HTERT RPE-1 (cell line): Measurements from ENCODE around the gene EFEMP1.

Experiments used
- in situ Hi-C: fragments of 300-500 bp; cut with MboI; formaldehyde crosslinking; loops from 4 replicates; pipeline ENCODE4 v1.14.3; 2020; ENCODE audit warnings: low sequenced_read_pairs

Gene EFEMP1

GRCh38 chr2:55871637-55872036 is 51.9 kb downstream of the EFEMP1 start:
- in situ Hi-C loops, result no loop called here

- in situ Hi-C loops, result no loop called here
Observed at GRCh38 chr2:55869637-55870325, 53.8 kb downstream of the EFEMP1 start.

- in situ Hi-C loops, result no loop called here
Observed at GRCh38 chr2:55865096-55865835, 58.3 kb downstream of the EFEMP1 start.

- in situ Hi-C loops, result no loop called here
Observed at GRCh38 chr2:55864351-55865084, 59.1 kb downstream of the EFEMP1 start.

GRCh38 chr2:55862673-55863390 is 60.8 kb downstream of the EFEMP1 start:
- in situ Hi-C loops, result no loop called here

DNA sequence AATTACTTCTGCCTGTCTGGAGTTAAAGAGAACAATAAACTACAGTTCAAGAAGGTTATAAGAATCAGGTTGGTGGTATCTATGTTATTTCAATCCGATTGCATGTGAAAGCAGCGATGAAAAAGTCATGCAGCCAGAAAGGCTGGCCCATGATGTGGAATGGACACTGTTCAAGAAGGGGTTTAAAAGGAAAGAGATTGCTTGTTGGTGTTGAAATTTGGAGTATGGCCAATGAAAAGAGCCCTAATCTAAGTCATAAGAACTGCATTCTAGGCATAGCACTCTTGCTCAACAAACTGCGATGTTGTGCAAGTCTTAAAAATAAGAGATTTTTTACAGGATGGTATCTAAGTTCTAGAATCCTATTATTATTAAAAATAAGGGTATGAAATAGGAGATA is 61.3 kb downstream of the EFEMP1 start:
- in situ Hi-C loops, result no loop called here

DNA sequence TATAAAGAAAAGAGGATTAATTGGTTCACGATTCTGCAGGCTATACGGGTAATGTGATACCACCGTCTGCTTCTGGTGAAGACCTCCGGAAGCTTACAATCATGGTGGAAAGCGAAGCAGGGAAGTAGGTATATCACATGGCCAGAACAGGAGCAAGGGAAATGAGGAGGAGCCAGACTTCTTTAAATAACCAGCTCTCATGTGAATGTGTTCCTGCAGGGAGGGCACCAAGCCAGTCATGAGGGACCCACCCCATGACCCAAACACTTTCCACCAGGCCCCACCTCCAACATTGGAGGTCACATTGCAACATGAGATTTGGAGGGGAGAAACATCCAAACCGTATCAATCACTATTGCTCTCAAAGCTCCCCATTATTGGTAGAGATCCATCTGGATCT is 61.8 kb downstream of the EFEMP1 start:
- in situ Hi-C loops, result no loop called here

DNA sequence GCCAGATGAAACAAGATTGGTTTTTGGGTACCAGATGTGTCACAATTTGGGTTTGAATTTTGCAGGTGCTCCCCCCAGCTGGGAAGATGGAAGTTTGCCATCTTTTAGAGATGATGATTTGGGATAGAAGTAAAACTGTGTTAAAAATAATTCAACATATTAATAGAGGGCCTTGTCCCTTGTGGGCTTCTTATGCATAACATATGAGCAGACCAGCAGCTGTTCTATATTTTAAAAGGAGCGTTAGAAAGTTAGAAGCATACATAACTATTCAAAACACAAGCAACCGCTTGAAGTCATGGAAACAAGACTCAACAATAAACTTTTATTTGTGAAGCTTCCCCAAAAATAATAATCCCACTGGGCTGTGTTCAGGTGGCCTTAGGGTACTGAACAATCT is 62.8 kb downstream of the EFEMP1 start:
- in situ Hi-C loops, result no loop called here

DNA sequence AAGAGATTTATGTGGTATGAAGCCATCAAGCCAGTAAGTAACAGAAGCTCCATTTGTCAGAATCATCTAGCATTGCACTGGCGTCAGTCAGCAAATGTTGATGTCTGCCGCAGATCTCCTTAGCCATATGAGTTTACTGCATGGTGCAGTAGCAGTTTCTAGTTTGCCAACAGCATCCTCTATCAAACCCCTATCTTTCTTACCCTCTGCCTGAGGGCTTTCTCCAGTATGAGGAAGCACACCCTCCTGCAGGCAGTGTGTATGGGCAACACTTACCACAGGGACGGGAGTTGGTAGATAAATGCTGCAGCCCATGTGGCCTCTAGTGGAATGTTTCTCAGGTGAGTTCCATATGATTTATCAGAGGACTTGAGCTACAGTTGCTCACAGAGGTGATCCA is 63.7 kb downstream of the EFEMP1 start:
- in situ Hi-C loops, result no loop called here

DNA sequence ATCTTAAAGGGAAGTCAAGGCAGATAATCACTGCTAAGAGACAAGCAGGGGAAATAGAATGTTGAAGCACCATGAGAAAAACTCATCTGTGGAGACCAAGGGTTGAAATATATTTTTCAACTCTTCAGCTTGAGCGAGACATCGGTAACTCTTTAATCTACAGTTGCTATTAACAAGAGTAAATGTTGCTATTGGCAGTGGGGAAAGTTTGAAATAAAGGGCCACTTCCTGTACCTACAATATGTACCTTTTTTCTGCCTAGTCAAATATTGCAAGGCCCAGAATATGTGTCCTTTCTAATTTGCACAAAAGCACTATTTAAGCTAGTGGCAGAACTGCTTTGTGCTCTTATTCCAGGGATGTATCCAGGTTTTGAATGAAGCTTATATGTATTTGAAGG is 65.8 kb downstream of the EFEMP1 start:
- in situ Hi-C loops, result no loop called here

DNA sequence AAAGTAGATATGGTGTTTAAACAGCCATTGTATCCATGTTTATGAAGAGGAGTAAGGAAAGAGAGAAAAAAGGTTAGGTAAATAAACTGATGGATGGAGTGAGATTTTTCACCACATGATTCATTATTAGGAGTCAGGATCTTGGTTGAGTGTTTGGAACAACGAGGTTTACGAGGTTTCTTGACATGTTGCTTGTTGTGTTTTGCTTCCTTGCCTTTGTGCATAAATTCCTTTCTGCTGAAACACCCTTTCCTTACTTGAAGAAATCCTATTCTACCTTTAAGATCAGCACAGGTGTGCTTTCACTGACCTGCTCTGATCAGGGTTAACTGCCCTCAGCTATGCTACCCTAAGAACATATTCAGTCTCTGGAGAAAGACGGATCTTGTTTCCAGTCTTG is 66.6 kb downstream of the EFEMP1 start:
- in situ Hi-C loops, result no loop called here

DNA sequence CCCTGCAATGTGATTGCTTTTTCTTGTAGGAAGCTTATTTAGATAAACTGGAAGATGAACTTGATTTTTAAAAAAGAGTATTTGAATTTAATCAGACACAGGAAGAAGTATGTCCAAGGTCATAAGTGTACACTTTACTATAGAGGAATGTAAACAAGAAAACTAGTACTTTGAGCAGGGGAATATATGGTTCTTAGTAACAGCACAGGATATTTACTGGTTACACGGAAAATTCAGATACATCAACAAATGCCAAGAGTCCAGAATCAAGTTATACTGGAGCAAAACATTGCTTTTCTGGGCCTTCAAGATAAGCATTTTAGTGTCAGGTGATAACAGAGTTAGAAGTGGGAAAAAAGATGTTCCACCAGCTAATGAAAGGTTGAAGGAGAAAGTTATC is 75.5 kb downstream of the EFEMP1 start:
- in situ Hi-C loops, result no loop called here

DNA sequence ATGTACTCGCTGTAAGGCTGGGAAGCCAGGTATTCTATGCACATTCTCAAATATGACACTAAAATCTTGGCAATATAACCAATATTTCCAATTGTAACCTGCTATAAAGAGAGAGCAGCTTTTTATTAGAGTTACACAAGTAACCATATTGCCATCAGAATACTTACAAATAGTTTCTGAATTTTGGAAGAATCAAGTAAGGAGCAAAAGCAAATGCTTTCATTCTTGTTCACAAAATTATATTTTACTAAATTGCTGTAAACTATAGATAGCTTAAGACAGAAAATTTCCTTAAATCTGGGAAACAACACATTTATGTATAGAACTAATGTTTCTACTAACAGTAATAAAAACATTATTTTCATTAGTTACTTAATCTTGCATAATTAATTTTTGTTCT is 77.2 kb downstream of the EFEMP1 start:
- in situ Hi-C loops, result no loop called here

GRCh38 chr2:55844986-55845385 is 78.6 kb downstream of the EFEMP1 start:
- in situ Hi-C loops, result no loop called here

DNA sequence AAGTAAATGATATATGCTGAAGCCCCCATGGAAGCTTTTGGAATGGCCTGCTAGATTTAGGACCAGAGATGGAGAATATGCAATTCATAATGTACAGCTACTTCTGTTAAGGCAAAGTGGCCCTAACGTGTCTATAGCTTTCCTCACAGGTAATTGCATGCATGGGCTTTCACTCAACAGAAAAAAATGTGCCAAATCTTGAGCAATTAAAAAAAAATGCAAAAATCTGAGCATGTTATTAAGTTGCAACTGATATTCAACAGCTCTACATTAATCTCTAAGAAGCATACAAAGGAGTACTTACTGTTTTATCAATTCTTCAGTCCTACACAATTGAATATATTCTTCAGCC is 79.6 kb downstream of the EFEMP1 start:
- in situ Hi-C loops, result no loop called here

DNA sequence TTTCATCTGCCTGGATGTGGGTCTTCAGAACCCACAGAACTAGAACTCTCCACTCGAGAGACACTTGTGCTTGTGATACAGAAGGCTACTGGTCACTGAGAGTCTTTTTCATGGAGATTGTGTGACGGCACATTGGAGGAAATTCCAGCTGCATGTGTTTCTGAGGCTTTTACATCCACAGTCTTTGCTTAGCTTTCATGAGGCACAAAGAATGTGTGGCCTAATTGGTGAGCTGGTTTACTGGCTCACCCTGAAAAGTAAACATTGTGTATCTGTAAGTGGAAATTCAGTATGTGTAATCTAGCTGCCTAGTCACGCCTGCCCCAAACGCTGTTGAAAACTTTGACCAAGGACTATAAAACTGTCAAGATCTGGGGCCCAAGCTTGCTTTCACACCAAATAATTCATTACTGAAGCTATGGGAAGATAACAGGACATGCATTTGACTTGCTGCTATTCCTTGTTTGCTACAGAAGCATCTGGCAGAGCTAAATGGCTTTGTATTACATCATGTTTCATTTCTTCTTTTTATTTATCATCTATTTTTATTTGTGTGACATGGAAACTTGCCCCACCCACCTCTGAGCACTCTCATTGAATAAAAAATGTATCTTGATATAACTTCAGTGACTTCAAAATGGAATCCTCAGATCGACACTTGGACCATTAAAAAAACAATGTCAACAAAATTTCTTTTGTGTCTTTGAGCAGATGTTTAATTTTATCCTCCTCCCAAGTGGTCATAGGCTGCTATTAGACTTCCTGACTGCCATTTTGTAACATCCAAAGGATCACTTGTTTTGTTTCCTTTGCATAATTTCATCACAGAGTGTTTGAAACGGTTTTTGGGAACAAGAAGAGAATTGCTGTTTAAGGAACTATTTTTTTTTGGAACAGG is 80.2 kb downstream of the EFEMP1 start:
- in situ Hi-C loops, result no loop called here

- in situ Hi-C loops, result no loop called here
Observed at GRCh38 chr2:55842046-55842445, 81.5 kb downstream of the EFEMP1 start.

DNA sequence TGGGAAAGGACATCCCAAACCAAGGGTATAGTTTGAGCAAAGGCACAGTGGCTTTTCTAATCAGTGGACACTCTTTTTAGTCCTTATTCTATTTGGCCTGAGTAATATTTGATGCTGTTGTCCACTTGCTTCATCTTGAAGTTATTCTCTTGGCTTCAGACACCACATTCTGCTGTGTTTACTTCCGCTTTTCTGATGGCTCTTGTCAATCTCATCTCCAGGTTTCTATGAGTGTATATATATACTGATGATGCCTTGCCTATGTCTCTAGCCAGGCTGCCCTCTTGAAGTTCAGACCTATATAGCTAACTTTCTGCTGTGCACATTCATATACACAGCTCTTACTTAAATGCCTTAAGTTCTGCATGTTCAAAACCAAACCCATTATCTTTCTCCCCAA is 83.1 kb downstream of the EFEMP1 start:
- in situ Hi-C loops, result no loop called here

DNA sequence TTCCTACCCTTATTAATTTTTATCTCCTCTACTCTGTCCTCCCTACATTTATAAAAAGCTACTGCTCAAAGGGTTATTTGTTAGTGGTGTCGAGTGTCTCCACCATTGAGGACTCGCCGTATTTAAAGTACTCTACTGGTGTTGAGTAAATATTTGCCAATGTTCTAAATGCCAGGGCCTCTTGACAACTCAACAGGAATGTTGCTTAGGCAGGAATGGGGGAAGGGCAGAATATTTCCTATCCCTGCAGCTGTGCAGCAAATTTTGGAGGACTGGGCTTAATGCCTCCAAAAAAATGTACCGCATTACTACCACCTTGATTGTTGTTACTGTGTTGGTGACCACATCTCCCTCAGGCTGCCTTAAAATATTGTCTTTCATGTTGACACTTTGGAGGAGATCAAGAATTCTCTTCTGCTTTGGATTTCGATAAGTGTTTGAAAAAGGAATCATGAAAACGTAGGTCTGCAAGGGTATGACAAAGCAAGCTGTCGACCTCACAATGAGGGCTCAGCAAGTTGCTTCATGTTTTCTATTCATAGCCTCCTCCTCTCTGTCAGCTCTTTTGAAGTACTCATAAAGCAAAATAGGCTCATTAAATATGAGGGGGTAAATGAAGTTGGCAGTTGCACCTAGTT is 84.3 kb downstream of the EFEMP1 start:
- in situ Hi-C loops, result no loop called here

GRCh38 chr2:55838653-55839052 is 84.9 kb downstream of the EFEMP1 start:
- in situ Hi-C loops, result no loop called here
